HFFc6 (cell line): Measurements from ENCODE around the gene GOLGA2. TPM values are rescaled to one million over a fixed set of nuclear protein-coding genes. Genes with fewer than 3 reads are reported as not detected.

Source experiments
- DNase-seq: peaks from one replicate; pipeline ENCODE4 v3.0.0-alpha.2; 2018
- H3K27ac Mint-ChIP-seq: 2 replicates; pipeline ENCODE4 v1.8.0; 2020; ENCODE audit warnings: mild to moderate bottlenecking, mixed read lengths
- H3K27me3 Mint-ChIP-seq: 2 replicates; pipeline ENCODE4 v1.8.0; 2021; ENCODE audit warnings: mild to moderate bottlenecking, moderate library complexity, mixed read lengths; ENCODE audit not compliant: insufficient read depth
- H3K36me3 Mint-ChIP-seq: 2 replicates; pipeline ENCODE4 v1.8.0; 2021; ENCODE audit warnings: low read depth, mixed read lengths
- H3K4me1 Mint-ChIP-seq: 2 replicates; pipeline ENCODE4 v1.8.0; 2020; ENCODE audit warnings: low read depth, mixed read lengths
- H3K4me3 Mint-ChIP-seq: 2 replicates; pipeline ENCODE4 v1.8.0; 2020; ENCODE audit warnings: mild to moderate bottlenecking, moderate library complexity, mixed read lengths
- H3K9me3 Mint-ChIP-seq: 2 replicates; pipeline ENCODE4 v1.8.0; 2020; ENCODE audit warnings: mild to moderate bottlenecking, mixed read lengths
- total RNA-seq, 6 experiments: library from RNA; stranded (reverse); fragmentation: NEBNext Ultra II Directional; extraction: Animal tissue kit (Norgen Biotek cat#: 25700); gene quantifications; 2 replicates in 1 of 6; 3 replicates in 5 of 6; pipeline ENCODE4 v1.2.3, GENCODE V29; 2021
- TF ChIP-seq, protein P1 (sequence below): fragments of 200-600 bp; sonication (generic); IDR thresholded peaks from 2 replicates; pipeline ENCODE4 v1.5.0; 2021; ENCODE audit warnings: antibody characterized with exemption, mild to moderate bottlenecking

Gene GOLGA2
- total RNA-seq, 6 experiments from 2014 or later = 142 to 167 (median 156) TPM

- DNase-seq = peak; percentile 16
- Mint-ChIP-seq H3K9me3 (no peaks in the 10 kb centered on the region), H3K36me3 (peaks cover 28% of the 10 kb centered on the region), H3K27me3 (peaks cover 15% of the 10 kb centered on the region), H3K4me1 (peaks cover 28% of the 10 kb centered on the region), H3K27ac (peak overlapping the region; percentile 94), H3K4me3 (peak overlapping the region; percentile 99)
- TF ChIP-seq, protein P1, sequence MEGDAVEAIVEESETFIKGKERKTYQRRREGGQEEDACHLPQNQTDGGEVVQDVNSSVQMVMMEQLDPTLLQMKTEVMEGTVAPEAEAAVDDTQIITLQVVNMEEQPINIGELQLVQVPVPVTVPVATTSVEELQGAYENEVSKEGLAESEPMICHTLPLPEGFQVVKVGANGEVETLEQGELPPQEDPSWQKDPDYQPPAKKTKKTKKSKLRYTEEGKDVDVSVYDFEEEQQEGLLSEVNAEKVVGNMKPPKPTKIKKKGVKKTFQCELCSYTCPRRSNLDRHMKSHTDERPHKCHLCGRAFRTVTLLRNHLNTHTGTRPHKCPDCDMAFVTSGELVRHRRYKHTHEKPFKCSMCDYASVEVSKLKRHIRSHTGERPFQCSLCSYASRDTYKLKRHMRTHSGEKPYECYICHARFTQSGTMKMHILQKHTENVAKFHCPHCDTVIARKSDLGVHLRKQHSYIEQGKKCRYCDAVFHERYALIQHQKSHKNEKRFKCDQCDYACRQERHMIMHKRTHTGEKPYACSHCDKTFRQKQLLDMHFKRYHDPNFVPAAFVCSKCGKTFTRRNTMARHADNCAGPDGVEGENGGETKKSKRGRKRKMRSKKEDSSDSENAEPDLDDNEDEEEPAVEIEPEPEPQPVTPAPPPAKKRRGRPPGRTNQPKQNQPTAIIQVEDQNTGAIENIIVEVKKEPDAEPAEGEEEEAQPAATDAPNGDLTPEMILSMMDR = no peak
Measured at GRCh38 chr9:128276574-128277270, 915 bp upstream of the GOLGA2 start.

DNA sequence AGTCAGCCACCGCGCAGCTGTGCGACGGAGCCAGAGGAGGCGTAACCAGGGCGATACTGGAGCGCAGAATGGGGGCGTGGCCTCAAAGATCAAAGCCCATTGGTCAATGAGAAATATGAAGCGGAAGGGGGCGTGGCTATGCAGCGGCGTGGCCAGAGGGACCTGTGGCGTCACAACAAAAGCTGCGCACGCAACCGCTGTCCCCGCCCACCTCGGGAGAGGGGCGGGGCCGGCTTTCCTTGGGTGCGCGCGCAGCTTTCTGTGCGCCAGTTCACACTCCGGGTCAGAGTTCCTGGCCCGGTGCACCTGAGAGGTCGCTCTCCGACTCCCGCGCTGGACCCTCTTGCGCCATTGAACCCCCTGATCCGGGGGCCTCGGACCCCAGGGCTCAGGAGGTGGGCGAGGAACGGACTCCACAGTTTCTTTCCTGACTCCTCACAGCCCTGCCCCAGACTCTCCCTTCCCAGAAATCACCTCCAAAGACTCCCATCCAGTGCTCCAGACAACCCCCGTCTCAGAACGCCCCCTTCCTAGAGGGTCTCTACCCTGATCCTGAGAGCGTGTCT, 284 bp upstream of the GOLGA2 start, which contains the start of gene SWI5:
TSS of gene SWI5 (plus strand) at position 269 of the 566 bp plus-strand sequence.
- TF ChIP-seq, protein P1 = no peak
- H3K9me3 Mint-ChIP-seq = no peaks in the 10 kb centered on the region
- DNase-seq = peak; percentile 100
- H3K27ac Mint-ChIP-seq = peak within 1 kb of the TSS; percentile 94
- peaks cover 29% of the 10 kb centered on the region for H3K36me3 Mint-ChIP-seq
- H3K4me3 Mint-ChIP-seq = peak within 1 kb of the TSS; percentile 99
- H3K4me1 Mint-ChIP-seq = peaks cover 28% of the 10 kb centered on the region
- peaks cover 15% of the 10 kb centered on the region for H3K27me3 Mint-ChIP-seq

GRCh38 chr9:128274245-128274644, 1.6 kb downstream of the GOLGA2 start:
- H3K27ac Mint-ChIP-seq = peak overlapping the region; percentile 58

DNA sequence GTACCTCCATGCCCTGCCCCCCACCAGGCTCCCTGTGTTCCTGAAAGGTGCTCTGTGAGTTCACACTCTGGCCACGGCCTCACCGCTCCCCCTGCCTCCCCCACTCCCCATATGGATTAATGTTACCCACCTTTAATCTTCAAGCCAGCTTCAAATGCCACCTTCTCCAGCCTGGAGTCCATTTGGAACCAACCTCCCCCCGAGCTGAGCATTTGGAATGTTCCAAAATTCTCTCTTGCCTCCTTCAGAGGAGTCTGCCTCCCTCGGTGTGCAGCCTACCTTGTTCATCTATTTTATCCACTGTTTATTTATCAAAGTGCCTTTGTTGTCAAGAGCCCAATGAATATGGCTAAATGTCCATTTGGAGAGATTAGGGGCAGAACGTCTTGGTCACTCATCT, 4.3 kb downstream of the GOLGA2 start:
- Mint-ChIP-seq H3K4me1 (peaks cover 18% of the 10 kb centered on the region), H3K9me3 (no peaks in the 10 kb centered on the region), H3K36me3 (peaks cover 32% of the 10 kb centered on the region), H3K27me3 (peaks cover 10% of the 10 kb centered on the region), H3K27ac (peak overlapping the region; percentile 45; the same call in 1 of the 2 replicates), H3K4me3 (no peak overlapping the region)
- TF ChIP-seq, protein P1 = no peak
- DNase-seq = no peak

More at GRCh38 chr9:128274245-128274644, 1.6 kb downstream of the GOLGA2 start:
- peaks cover 28% of the 10 kb centered on the region for H3K36me3 Mint-ChIP-seq
- H3K4me1 Mint-ChIP-seq = peaks cover 28% of the 10 kb centered on the region
- peak overlapping the region; percentile 99 for H3K4me3 Mint-ChIP-seq
- no peak for DNase-seq
- TF ChIP-seq, protein P1 = no peak
- peaks cover 12% of the 10 kb centered on the region for H3K27me3 Mint-ChIP-seq
- H3K9me3 Mint-ChIP-seq = no peaks in the 10 kb centered on the region

DNA sequence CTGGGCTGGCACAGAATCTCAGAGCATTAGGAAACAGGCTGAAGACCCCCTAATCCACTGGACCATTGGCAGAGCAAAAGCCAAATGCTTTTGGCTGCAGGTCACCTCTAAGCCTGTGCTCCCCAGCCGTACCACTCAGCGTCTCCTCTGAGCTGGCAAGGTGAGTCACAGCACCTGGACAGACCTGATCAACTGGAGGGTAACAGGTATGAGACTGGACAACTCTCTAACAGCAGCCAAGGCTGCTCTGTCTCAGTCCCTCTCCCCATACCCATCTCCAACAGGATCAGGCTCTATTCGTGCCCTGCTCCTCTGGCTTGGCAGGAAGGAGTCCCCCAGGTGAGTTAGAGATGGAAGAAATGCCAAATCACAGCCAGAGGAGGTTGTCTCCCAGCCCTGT, 4.7 kb downstream of the GOLGA2 start:
- no peaks in the 10 kb centered on the region for H3K9me3 Mint-ChIP-seq
- H3K27ac Mint-ChIP-seq = no peak overlapping the region
- DNase-seq = no peak
- peaks cover 18% of the 10 kb centered on the region for H3K4me1 Mint-ChIP-seq
- H3K27me3 Mint-ChIP-seq = peaks cover 8% of the 10 kb centered on the region
- TF ChIP-seq, protein P1 = no peak
- peaks cover 36% of the 10 kb centered on the region for H3K36me3 Mint-ChIP-seq
- H3K4me3 Mint-ChIP-seq = no peak overlapping the region
